IMR-90 (cell line): ENCODE data around the gene ERC2.

Experiments used
- BHLHE40 ChIP-seq: fragments of 150-350 bp; IDR thresholded peaks from 2 replicates; pipeline ENCODE4 v1.6.1; 2016; ENCODE audit warnings: mild to moderate bottlenecking, low read depth, low read length
- CEBPB ChIP-seq: IDR thresholded peaks from 2 replicates; pipeline ENCODE4 v1.6.1; 2012; ENCODE audit warnings: low read depth, low read length, improper control_type of control experiment
- CHD1 ChIP-seq: IDR thresholded peaks from 2 replicates; pipeline ENCODE4 v1.6.1; 2012; ENCODE audit warnings: low read depth, low read length, improper control_type of control experiment
- CTCF ChIP-seq: conservative IDR thresholded peaks from 2 replicates; pipeline ENCODE4 v1.5.1; 2012; ENCODE audit warnings: mild to moderate bottlenecking, low read depth, low read length, improper control_type of control experiment
- FOS ChIP-seq: fragments of 150-350 bp; IDR thresholded peaks from 2 replicates; pipeline ENCODE4 v1.6.1; 2016; ENCODE audit warnings: low read depth, low read length
- MAZ ChIP-seq: IDR thresholded peaks from 2 replicates; pipeline ENCODE4 v1.6.1; 2012; ENCODE audit warnings: low read depth, mild to moderate bottlenecking, low read length, improper control_type of control experiment, moderate library complexity, borderline replicate concordance
- MXI1 ChIP-seq: IDR thresholded peaks from 2 replicates; pipeline ENCODE4 v1.6.1; 2012; ENCODE audit warnings: low read depth, mild to moderate bottlenecking, low read length, moderate library complexity, borderline replicate concordance
- POLR2A ChIP-seq: IDR thresholded peaks from 2 replicates; pipeline ENCODE4 v1.6.1; 2012; ENCODE audit warnings: mild to moderate bottlenecking, low read depth, low read length
- RAD21 ChIP-seq: IDR thresholded peaks from 2 replicates; pipeline ENCODE4 v1.6.1; 2012; ENCODE audit warnings: low read length, improper control_type of control experiment
- RCOR1 ChIP-seq: IDR thresholded peaks from 2 replicates; pipeline ENCODE4 v1.6.1; 2012; ENCODE audit warnings: mild to moderate bottlenecking, low read length, improper control_type of control experiment; ENCODE audit not compliant: insufficient replicate concordance
- RFX5 ChIP-seq: IDR thresholded peaks from 2 replicates; pipeline ENCODE4 v1.8.0; 2012; ENCODE audit warnings: low read depth, mild to moderate bottlenecking, low read length, moderate library complexity
- SMC3 ChIP-seq: fragments of 150-350 bp; IDR thresholded peaks from 2 replicates; pipeline ENCODE4 v1.6.1; 2016; ENCODE audit warnings: low read depth, mild to moderate bottlenecking, antibody characterized with exemption, low read length, moderate library complexity

- no peak for TF ChIP-seq CTCF
- TF ChIP-seq MAZ, result no peak
- no peak for TF ChIP-seq POLR2A
- TF ChIP-seq RCOR1, result no peak
- TF ChIP-seq CEBPB, result no peak
- TF ChIP-seq FOS, result no peak
- no peak for TF ChIP-seq CHD1
- TF ChIP-seq SMC3, result no peak
- TF ChIP-seq MXI1, result no peak
- no peak for TF ChIP-seq RAD21
- TF ChIP-seq BHLHE40, result no peak
- TF ChIP-seq RFX5, result no peak
These were observed 921.2 kb downstream of the ERC2 start for GRCh38 chr3:55546866-55547669.
